Prostate gland (tissue), 2 donors: ENCODE data around the gene PLCB4. TPM values are rescaled to one million over a fixed set of nuclear protein-coding genes. Genes with fewer than 3 reads are reported as not detected.

Experiments used
- DNase-seq: peaks from one replicate; pipeline ENCODE4 v3.0.0-alpha.2; 2019; ENCODE audit warnings: low spot score
- H3K27ac ChIP-seq, 2 donors: fragments of 200-600 bp; sonication (generic); 2 replicates each; pipeline ENCODE4 v1.5.1; 2017 to 2019
- H3K27me3 ChIP-seq: fragments of 200-600 bp; sonication (generic); replicated peaks from 2 replicates; pipeline ENCODE4 v1.5.1; 2019; ENCODE audit not compliant: insufficient read depth
- H3K36me3 ChIP-seq, 2 donors: fragments of 200-600 bp; sonication (generic); 1 replicate in 1 of 2; 2 replicates in 1 of 2; pipeline versions ENCODE4 v1.5.1 to v1.8.1; 2017 to 2019
- H3K4me1 ChIP-seq: fragments of 200-600 bp; sonication (generic); replicated peaks from 2 replicates; pipeline ENCODE4 v1.5.1; 2019
- H3K4me3 ChIP-seq, 2 donors: fragments of 200-600 bp; sonication (generic); 2 replicates each; pipeline ENCODE4 v1.5.1; 2017 to 2019
- H3K9me3 ChIP-seq: fragments of 200-600 bp; sonication (generic); 2 replicates; pipeline ENCODE4 v1.5.1; 2017
- CTCF ChIP-seq, 4 experiments: fragments of 200-600 bp in 2 of 4; fragments of 450-650 bp in 2 of 4; sonication (generic) in 2 of 4; IDR thresholded peaks; 1 replicate in 3 of 4; 2 replicates in 1 of 4; pipeline ENCODE4 v1.5.1; 2016 to 2019; ENCODE audit warnings: antibody characterized with exemption in 4 of 4, mild to moderate bottlenecking in 2 of 4, moderate library complexity in 2 of 4
- POLR2A ChIP-seq: fragments of 450-650 bp; IDR thresholded peaks from one replicate; pipeline ENCODE4 v1.6.1; 2016; ENCODE audit warnings: antibody characterized with exemption, mild to moderate bottlenecking
- POLR2AphosphoS5 ChIP-seq: sonication (generic); formaldehyde crosslinking; IDR thresholded peaks from one replicate; pipeline ENCODE4 v1.6.1; 2017; ENCODE audit warnings: antibody characterized with exemption
- WGBS: methylation state at CpG from one replicate; pipeline ENCODE4 v1.1.5; 2018; 5-methylcytosine and 5-hydroxymethylcytosine counted together
- intact Hi-C: fragments of 100-400 bp; cut with DNase I; formaldehyde crosslinking; loops from one replicate; pipeline ENCODE4 v1.14.2; 2022
- total RNA-seq, 2 donors: library from RNA; depleted of rRNA; stranded (reverse); fragments of >200 nt; gene quantifications; one replicate each; pipeline ENCODE4 v1.1.0, GENCODE V29; 2016

Gene PLCB4
- total RNA-seq, 2 donors from 2014 or later = 9.1 to 11.6 TPM

- TF ChIP-seq CTCF (IDR thresholded peaks at IDR 0.05) (no peak), POLR2A (no peak), POLR2AphosphoS5 (no peak)
- Histone ChIP-seq H3K4me3 (no peak overlapping the region), H3K4me1 (no peaks in the 10 kb centered on the region), H3K36me3 (no peaks in the 10 kb centered on the region), H3K9me3 (no peaks in the 10 kb centered on the region), H3K27me3 (no peaks in the 10 kb centered on the region), H3K27ac (no peak overlapping the region)
- DNase-seq = no peak
- intact Hi-C loops = no loop called here
- 93% methylated on average over 3 of the region's 3 CpGs for WGBS
These were observed 94.4 kb downstream of the PLCB4 start for GRCh38 chr20:9163251-9163650.

GRCh38 chr20:9163995-9164394 lies 95.1 kb downstream of the PLCB4 start:
- no peaks in the 10 kb centered on the region for H3K36me3 ChIP-seq
- no peaks in the 10 kb centered on the region for H3K9me3 ChIP-seq
- no peak overlapping the region for H3K4me3 ChIP-seq
- intact Hi-C loops = no loop called here
- H3K4me1 ChIP-seq = no peaks in the 10 kb centered on the region
- no peak overlapping the region for H3K27ac ChIP-seq
- DNase-seq = no peak
- 52% methylated on average over 1 of the region's 1 CpG for WGBS
- TF ChIP-seq CTCF (IDR thresholded peaks at IDR 0.05) (no peak), POLR2A (no peak), POLR2AphosphoS5 (no peak)
- H3K27me3 ChIP-seq = no peaks in the 10 kb centered on the region

GRCh38 chr20:9165261-9165660 lies 96.4 kb downstream of the PLCB4 start:
- H3K4me1 ChIP-seq = no peaks in the 10 kb centered on the region
- H3K4me3 ChIP-seq = no peak overlapping the region
- WGBS = 78% methylated on average over 2 of the region's 2 CpGs
- no peaks in the 10 kb centered on the region for H3K27me3 ChIP-seq
- intact Hi-C loops = no loop called here
- no peak for DNase-seq
- no peaks in the 10 kb centered on the region for H3K36me3 ChIP-seq
- no peaks in the 10 kb centered on the region for H3K9me3 ChIP-seq
- no peak for TF ChIP-seq CTCF (IDR thresholded peaks at IDR 0.05)
- TF ChIP-seq POLR2A = no peak
- no peak for TF ChIP-seq POLR2AphosphoS5
- H3K27ac ChIP-seq = no peak overlapping the region

- H3K27me3 ChIP-seq = no peaks in the 10 kb centered on the region
- intact Hi-C loops = no loop called here
- H3K27ac ChIP-seq = no peak overlapping the region
- no peak overlapping the region for H3K4me3 ChIP-seq
- no peaks in the 10 kb centered on the region for H3K4me1 ChIP-seq
- no peaks in the 10 kb centered on the region for H3K36me3 ChIP-seq
- peak; percentile 6 for DNase-seq
- TF ChIP-seq POLR2AphosphoS5 = no peak
- no peak for TF ChIP-seq CTCF (IDR thresholded peaks at IDR 0.05)
- TF ChIP-seq POLR2A = no peak
- no peaks in the 10 kb centered on the region for H3K9me3 ChIP-seq
- WGBS = 40% methylated on average over 11 of the region's 11 CpGs
These were observed 97.4 kb downstream of the PLCB4 start for GRCh38 chr20:9166153-9166780.

- 97% methylated on average over 7 of the region's 7 CpGs for WGBS
- no peak for DNase-seq
- Histone ChIP-seq H3K9me3 (no peaks in the 10 kb centered on the region), H3K4me1 (no peaks in the 10 kb centered on the region), H3K4me3 (no peak overlapping the region), H3K36me3 (no peaks in the 10 kb centered on the region), H3K27me3 (no peaks in the 10 kb centered on the region), H3K27ac (no peak overlapping the region)
- intact Hi-C loops = no loop called here
- no peak for TF ChIP-seq POLR2AphosphoS5
- TF ChIP-seq POLR2A = no peak
- no peak for TF ChIP-seq CTCF (IDR thresholded peaks at IDR 0.05)
These were observed 100.5 kb downstream of the PLCB4 start for GRCh38 chr20:9169409-9169808.
